CD4-positive, alpha-beta T cell treated with Interleukin-6 for 4 hours (primary cell): ENCODE results near the gene EBLN2.

Experiments
- DNase-seq: peaks from one replicate; pipeline ENCODE4 v3.0.0-alpha.2; 2020; ENCODE audit warnings: mixed read lengths

The EBLN2 gene

DNA sequence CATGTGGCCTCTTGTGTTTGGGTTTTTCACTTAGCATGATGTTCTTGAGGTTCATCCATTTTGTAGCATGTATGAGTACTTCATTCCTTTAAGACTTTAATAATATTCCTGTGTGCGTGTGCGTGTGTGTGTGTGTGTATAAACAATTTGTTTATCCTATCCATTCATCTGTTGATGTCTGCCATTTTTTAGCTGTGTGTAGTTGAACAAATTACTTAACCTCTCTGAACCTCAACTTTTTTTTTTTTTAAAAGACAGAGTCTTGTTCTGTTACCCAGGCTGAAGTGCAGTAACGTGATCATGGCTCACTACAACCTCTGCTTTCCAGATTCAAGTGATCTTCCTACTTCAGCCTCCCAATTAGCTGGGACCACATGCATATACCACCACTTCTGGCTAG is 47.3 kb downstream of the EBLN2 start:
- DNase-seq = no peak

DNA sequence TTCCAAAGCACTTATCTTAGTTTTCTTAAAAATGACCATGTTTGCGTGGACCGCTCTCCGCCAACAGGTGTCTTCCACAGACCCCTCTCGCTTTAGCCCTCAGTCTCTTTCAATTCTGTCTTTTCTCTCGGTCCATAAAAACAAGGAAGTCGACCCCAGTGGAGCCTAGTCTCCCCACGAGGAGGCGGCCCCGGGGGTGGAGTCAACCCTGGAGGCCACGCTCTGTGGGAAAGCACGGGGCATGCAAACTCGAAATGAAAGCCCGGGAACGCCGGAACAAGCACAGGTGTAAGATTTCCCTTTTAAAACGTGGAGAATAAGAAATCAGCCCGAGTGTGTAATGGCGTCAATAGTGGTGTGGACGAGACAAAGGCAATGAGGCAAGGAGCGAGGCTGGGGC is 49.1 kb downstream of the EBLN2 start:
- DNase-seq = no peak
